T-helper 17 cell (primary cell): ENCODE measurements around the gene FGD4. TPM values are rescaled to one million over a fixed set of nuclear protein-coding genes. Genes with fewer than 3 reads are reported as not detected.

Source experiments
- ATAC-seq: fragments of 150-1000 bp; cut with Tn5 transposase; 2 replicates; pipeline ENCODE4 v1.10.0; 2021; ENCODE audit warnings: mild to moderate bottlenecking, moderate library complexity
- DNase-seq, 3 donors: peaks; one replicate each; pipeline versions ENCODE4 v3.0.0 to v3.0.0-alpha.2; 2020 to 2021
- H3K9me3 ChIP-seq: one replicate; pipeline ENCODE4 v1.7.0; 2013; ENCODE audit warnings: low read length, mild to moderate bottlenecking; ENCODE audit not compliant: control insufficient read depth, poor library complexity, severe bottlenecking
- H3K27ac Mint-ChIP-seq: one replicate; pipeline ENCODE4 v1.8.0; 2022; ENCODE audit warnings: mild to moderate bottlenecking, moderate library complexity, mixed read lengths
- H3K27me3 Mint-ChIP-seq: one replicate; pipeline ENCODE4 v1.8.0; 2022; ENCODE audit warnings: mixed read lengths
- H3K36me3 Mint-ChIP-seq: one replicate; pipeline ENCODE4 v1.8.0; 2022; ENCODE audit warnings: low read depth, mixed read lengths
- H3K4me1 Mint-ChIP-seq: one replicate; pipeline ENCODE4 v1.8.0; 2022; ENCODE audit warnings: mild to moderate bottlenecking, mixed read lengths
- H3K4me3 Mint-ChIP-seq: one replicate; pipeline ENCODE4 v1.8.0; 2022; ENCODE audit warnings: mild to moderate bottlenecking, moderate library complexity, mixed read lengths
- total RNA-seq, 4 donors: library from RNA in 2 of 4; stranded (reverse) in 2 of 4; gene quantifications; one replicate each; pipeline ENCODE4 v1.2.3 and lab custom pipeline; 2022 to 2026

FGD4 gene
- total RNA-seq, 2 donors from 2014 or later = 0.91 to 0.94 TPM

- Mint-ChIP-seq H3K36me3 (peaks cover 3% of the 10 kb centered on the region), H3K4me1 (peaks cover 3% of the 10 kb centered on the region), H3K27ac (no peak overlapping the region), H3K4me3 (no peak overlapping the region), H3K27me3 (peaks cover 24% of the 10 kb centered on the region)
- ATAC-seq = no peak
- no peak for DNase-seq
- no peaks in the 10 kb centered on the region for H3K9me3 ChIP-seq
These were observed 212.6 kb downstream of the FGD4 start for GRCh38 chr12:32611986-32612385.

DNA sequence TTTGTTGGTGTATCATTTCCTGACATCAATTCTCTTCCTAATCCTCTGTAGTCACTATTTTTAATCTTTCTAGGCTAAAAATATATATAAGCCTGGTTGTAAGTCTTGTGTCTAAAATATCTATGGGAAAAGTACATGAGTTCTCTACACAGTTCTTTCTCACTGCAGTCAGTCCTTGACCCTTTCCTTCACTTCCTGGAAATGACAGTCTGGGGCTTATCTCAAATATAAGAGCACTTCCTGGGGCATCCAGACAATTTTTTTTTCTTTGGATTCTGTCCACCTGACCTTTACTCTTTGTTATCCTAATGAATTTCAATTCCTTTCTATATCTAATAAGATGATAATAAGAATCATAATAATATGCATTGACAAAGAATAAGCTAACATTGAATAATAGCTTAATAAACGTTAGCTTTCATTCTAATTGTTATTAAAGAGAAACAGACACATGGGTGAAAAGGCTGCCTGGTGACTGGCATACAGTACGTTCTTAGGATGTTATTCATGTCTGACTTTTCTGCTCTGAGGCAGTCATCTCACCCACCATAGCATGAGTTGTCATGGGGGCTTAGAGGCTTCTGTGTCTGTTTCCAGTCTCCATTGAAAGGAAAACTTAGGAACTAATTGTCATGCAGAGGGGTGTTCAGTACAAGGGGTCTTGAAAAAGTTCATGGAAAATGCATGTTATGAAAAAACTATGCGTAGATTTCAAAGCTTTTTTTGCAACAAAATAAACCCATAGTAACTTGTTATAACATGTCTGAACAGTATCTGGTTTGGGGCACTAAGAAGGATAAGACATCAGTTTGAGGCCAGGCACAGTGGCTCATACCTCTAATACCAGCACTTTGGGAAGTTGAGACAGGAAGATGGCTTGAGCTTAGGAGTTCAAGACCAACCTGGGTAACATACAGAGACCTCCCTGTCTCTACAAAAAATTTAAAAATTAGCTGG is 213.6 kb downstream of the FGD4 start:
- H3K27ac Mint-ChIP-seq = no peak overlapping the region
- DNase-seq (no peak), ATAC-seq (no peak)
- no peak overlapping the region for H3K4me3 Mint-ChIP-seq
- H3K27me3 Mint-ChIP-seq = peaks cover 28% of the 10 kb centered on the region
- peaks cover 3% of the 10 kb centered on the region for H3K4me1 Mint-ChIP-seq
- H3K36me3 Mint-ChIP-seq = peaks cover 3% of the 10 kb centered on the region
- H3K9me3 ChIP-seq = no peaks in the 10 kb centered on the region

DNA sequence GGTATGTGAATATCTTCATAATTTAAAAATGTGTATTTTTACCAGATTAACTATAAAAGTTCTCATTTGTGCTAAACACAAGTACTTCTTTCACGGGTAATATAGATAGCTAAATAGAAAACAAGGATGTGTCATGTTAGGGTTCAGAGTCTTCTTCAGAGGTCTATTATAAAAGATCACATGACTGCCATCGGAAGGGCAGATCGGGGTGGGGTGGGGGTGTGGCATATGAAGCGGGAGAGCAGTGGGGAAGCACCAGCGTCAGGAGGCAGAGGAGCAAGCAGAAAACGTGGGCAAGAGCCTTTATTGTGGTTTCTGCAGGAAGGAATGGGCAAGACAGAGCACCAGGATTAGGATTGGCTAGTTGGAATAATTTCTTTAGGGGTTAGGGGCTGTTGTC is 216.1 kb downstream of the FGD4 start:
- no peak for ATAC-seq

GRCh38 chr12:32617534-32617933 is 218.2 kb downstream of the FGD4 start:
- Mint-ChIP-seq H3K4me1 (peaks cover 1% of the 10 kb centered on the region), H3K36me3 (no peaks in the 10 kb centered on the region), H3K4me3 (no peak overlapping the region), H3K27ac (no peak overlapping the region), H3K27me3 (peaks cover 32% of the 10 kb centered on the region)
- H3K9me3 ChIP-seq = no peaks in the 10 kb centered on the region
- DNase-seq = no peak
- ATAC-seq = no peak

More for the DNA sequence above, 216.1 kb downstream of the FGD4 start:
- no peak for DNase-seq
- Mint-ChIP-seq H3K4me3 (no peak overlapping the region), H3K27me3 (peaks cover 31% of the 10 kb centered on the region), H3K36me3 (no peaks in the 10 kb centered on the region), H3K27ac (no peak overlapping the region), H3K4me1 (peaks cover 3% of the 10 kb centered on the region)
- H3K9me3 ChIP-seq = no peaks in the 10 kb centered on the region

- Mint-ChIP-seq H3K27ac (no peak overlapping the region), H3K4me3 (no peak overlapping the region), H3K27me3 (peaks cover 26% of the 10 kb centered on the region), H3K36me3 (no peaks in the 10 kb centered on the region), H3K4me1 (no peaks in the 10 kb centered on the region)
- DNase-seq (no peak), ATAC-seq (no peak)
- H3K9me3 ChIP-seq = no peaks in the 10 kb centered on the region
These were observed 218.8 kb downstream of the FGD4 start for GRCh38 chr12:32618115-32618514.

GRCh38 chr12:32627976-32628375 is 228.6 kb downstream of the FGD4 start:
- ATAC-seq = no peak
- no peak overlapping the region for H3K27ac Mint-ChIP-seq
- H3K4me3 Mint-ChIP-seq = no peak overlapping the region

DNA sequence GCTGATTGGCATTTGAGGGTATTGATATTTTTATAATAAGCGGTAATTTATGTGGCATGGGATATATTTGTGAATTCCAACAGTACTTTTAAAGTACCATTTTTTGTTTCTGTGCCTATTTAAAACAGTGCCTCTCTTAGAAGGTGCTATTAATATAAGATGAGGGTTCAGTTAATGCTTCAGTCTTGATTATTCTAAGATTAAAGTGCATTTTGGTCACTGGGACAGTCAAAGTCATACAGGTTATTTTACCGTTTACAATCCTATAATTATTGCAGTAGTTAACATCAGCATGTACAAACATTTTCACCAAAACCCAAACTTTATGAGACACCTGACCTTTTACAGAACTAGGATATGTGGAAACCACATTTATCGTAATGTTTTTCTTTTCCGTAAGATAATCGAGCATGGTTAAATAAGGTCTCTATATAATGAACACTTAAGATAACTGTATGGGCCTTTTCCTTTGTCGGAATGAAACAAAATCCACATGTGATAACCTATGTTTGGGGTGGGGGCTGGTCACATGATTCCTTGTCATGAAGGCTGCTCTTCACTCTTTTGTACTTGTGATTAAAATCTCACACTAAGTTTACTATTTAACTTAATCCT is 242.0 kb downstream of the FGD4 start:
- H3K36me3 Mint-ChIP-seq = peaks cover 2% of the 10 kb centered on the region
- H3K27me3 Mint-ChIP-seq = no peaks in the 10 kb centered on the region
- H3K27ac Mint-ChIP-seq = no peak overlapping the region
- no peaks in the 10 kb centered on the region for H3K9me3 ChIP-seq
- H3K4me3 Mint-ChIP-seq = no peak overlapping the region
- H3K4me1 Mint-ChIP-seq = no peaks in the 10 kb centered on the region
- no peak for DNase-seq
- ATAC-seq = no peak

More at GRCh38 chr12:32627976-32628375, 228.6 kb downstream of the FGD4 start:
- H3K9me3 ChIP-seq = no peaks in the 10 kb centered on the region
- H3K36me3 Mint-ChIP-seq = peaks cover 2% of the 10 kb centered on the region
- H3K27me3 Mint-ChIP-seq = peaks cover 6% of the 10 kb centered on the region
- DNase-seq = no peak
- no peaks in the 10 kb centered on the region for H3K4me1 Mint-ChIP-seq

- peaks cover 3% of the 10 kb centered on the region for H3K9me3 ChIP-seq
- Mint-ChIP-seq H3K27ac (no peak overlapping the region), H3K36me3 (peaks cover 5% of the 10 kb centered on the region), H3K4me3 (no peak overlapping the region), H3K4me1 (no peaks in the 10 kb centered on the region), H3K27me3 (peaks cover 15% of the 10 kb centered on the region)
- ATAC-seq = no peak
- no peak for DNase-seq
These were observed 245.1 kb downstream of the FGD4 start for GRCh38 chr12:32644431-32644830.

- Mint-ChIP-seq H3K4me1 (no peaks in the 10 kb centered on the region), H3K27me3 (peaks cover 20% of the 10 kb centered on the region), H3K36me3 (peaks cover 5% of the 10 kb centered on the region), H3K4me3 (no peak overlapping the region), H3K27ac (no peak overlapping the region)
- no peak for ATAC-seq
- peaks cover 3% of the 10 kb centered on the region for H3K9me3 ChIP-seq
- DNase-seq = no peak
These were observed 247.9 kb downstream of the FGD4 start for GRCh38 chr12:32647275-32647674.

DNA sequence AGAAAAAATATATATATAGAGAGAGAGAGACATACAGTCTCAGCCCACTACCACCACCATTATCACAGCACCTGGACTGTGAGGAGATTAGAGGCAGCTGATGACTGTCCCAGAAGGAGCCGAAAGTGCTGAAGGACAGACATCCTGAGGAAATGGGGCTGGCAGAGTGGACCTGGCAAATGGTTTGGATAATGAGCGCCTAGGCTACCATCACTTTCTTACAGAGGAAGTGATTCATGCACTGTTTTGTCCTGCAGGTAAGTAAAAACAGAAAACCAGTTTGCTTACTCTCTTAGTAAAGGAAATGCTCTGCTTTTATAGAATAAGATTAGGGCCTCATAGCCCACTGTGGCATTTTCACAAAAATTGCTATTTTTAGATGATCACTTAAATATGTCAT is 251.2 kb downstream of the FGD4 start:
- peaks cover 3% of the 10 kb centered on the region for H3K9me3 ChIP-seq
- Mint-ChIP-seq H3K36me3 (peaks cover 5% of the 10 kb centered on the region), H3K4me3 (no peak overlapping the region), H3K4me1 (no peaks in the 10 kb centered on the region), H3K27ac (no peak overlapping the region), H3K27me3 (peaks cover 20% of the 10 kb centered on the region)
- ATAC-seq = no peak
- DNase-seq = no peak

GRCh38 chr12:32651151-32651955 is 252.0 kb downstream of the FGD4 start:
- H3K9me3 ChIP-seq = peaks cover 3% of the 10 kb centered on the region
- DNase-seq = no peak
- Mint-ChIP-seq H3K27me3 (peaks cover 20% of the 10 kb centered on the region), H3K4me3 (no peak overlapping the region), H3K27ac (no peak overlapping the region), H3K4me1 (no peaks in the 10 kb centered on the region), H3K36me3 (peaks cover 5% of the 10 kb centered on the region)
- ATAC-seq = no peak

- Mint-ChIP-seq H3K36me3 (peaks cover 5% of the 10 kb centered on the region), H3K4me1 (no peaks in the 10 kb centered on the region), H3K27ac (no peak overlapping the region), H3K4me3 (no peak overlapping the region), H3K27me3 (peaks cover 20% of the 10 kb centered on the region)
- peaks cover 3% of the 10 kb centered on the region for H3K9me3 ChIP-seq
- no peak for ATAC-seq
- no peak for DNase-seq
These were observed 252.5 kb downstream of the FGD4 start for GRCh38 chr12:32651956-32652210.

GRCh38 chr12:32659908-32660440 is 260.6 kb downstream of the FGD4 start:
- no peak overlapping the region for H3K4me3 Mint-ChIP-seq

More at GRCh38 chr12:32659908-32660440, 260.6 kb downstream of the FGD4 start:
- peaks cover 4% of the 10 kb centered on the region for H3K27me3 Mint-ChIP-seq
- no peak overlapping the region for H3K27ac Mint-ChIP-seq
- no peaks in the 10 kb centered on the region for H3K4me1 Mint-ChIP-seq
- H3K9me3 ChIP-seq = no peaks in the 10 kb centered on the region
- ATAC-seq (no peak), DNase-seq (no peak)
- no peaks in the 10 kb centered on the region for H3K36me3 Mint-ChIP-seq
